Dedifferentiated amniotic fluid mesenchymal stem cell (primary cell): ENCODE measurements around the gene PLEKHG5.

Experiments
- DNase-seq: peaks from one replicate; pipeline ENCODE4 v3.0.0-alpha.2; 2016; ENCODE audit errors: extremely low spot score

PLEKHG5 gene

GRCh38 chr1:6424619-6425593 is 66.6 kb downstream of the PLEKHG5 start, which contains the start of gene ESPN:
Gene ESPN (plus strand): TSS chr1:6424776. CDS start chr1:6424956, 180 bp downstream.
- DNase-seq: no peak

GRCh38 chr1:6424000-6424565 is 67.4 kb downstream of the PLEKHG5 start:
- no peak for DNase-seq

- DNase-seq: no peak
Observed at GRCh38 chr1:6423321-6423999, 68.0 kb downstream of the PLEKHG5 start.

- DNase-seq: no peak
Observed at GRCh38 chr1:6421266-6421665, 70.2 kb downstream of the PLEKHG5 start.

- DNase-seq: no peak
Observed at GRCh38 chr1:6420454-6421042, 70.9 kb downstream of the PLEKHG5 start.

GRCh38 chr1:6419804-6420453 is 71.5 kb downstream of the PLEKHG5 start, which contains the start of gene HES2:
Gene HES2 (minus strand): TSS chr1:6419919. CDS start chr1:6419820, 99 bp downstream.
- DNase-seq: no peak

- DNase-seq: no peak
Observed at GRCh38 chr1:6419397-6419803, 72.1 kb downstream of the PLEKHG5 start.

- DNase-seq: no peak
Observed at GRCh38 chr1:6418668-6419396, 72.6 kb downstream of the PLEKHG5 start.

- DNase-seq: no peak
Observed at GRCh38 chr1:6417961-6418667, 73.4 kb downstream of the PLEKHG5 start.
